ENCODE results near the gene TRIO. TPM values are rescaled to one million over a fixed set of nuclear protein-coding genes. Genes with fewer than 3 reads are reported as not detected.
"Not testable (repeated sequence)": the region's sequence is repeated elsewhere in the genome, so short reads cannot be mapped to it uniquely, and the experiment has no call there.

TRIO gene
- total and polyA plus RNA-seq, 10 of the 15 experiments (the other 5 are each of a cell fraction or from before 2014, with no cell fraction given), result 5.1 to 96.4 (median 44.6) TPM

- intact Hi-C loops (cut with micrococcal nuclease; ENCODE audit: unreplicated experiment) (no loop called here), in situ Hi-C loops (cut with MboI) (no loop called here)
- no peaks in the 10 kb centered on the region; a peak in 1 of 4 replicates for H3K27me3 ChIP-seq (replicated peaks in 1 of 2; ENCODE audit: control insufficient read depth in 2 of 2, insufficient read depth in 2 of 2, low read length in 1 of 2)
- BruUV-seq (replicated peaks), result no TSS peak
- H3K36me3 ChIP-seq (ENCODE audit: control insufficient read depth in 2 of 2, insufficient read depth in 2 of 2, low read length in 1 of 2), result no peaks in the 10 kb centered on the region
- no peak overlapping the region for H2AFZ ChIP-seq (ENCODE audit: control insufficient read depth, low read depth, low read length)
- ChIA-PET POLR2A (no interaction called here), SMC1A (ENCODE audit: uncharacterized antibody, unreplicated experiment) (interaction anchor here (1.7 kb wide), 1 partner anchor 18 kb away, joined by 4 read pairs; no protein-coding TSS in a partner anchor), CTCF (interaction anchor here (1.5 kb wide), 1 partner anchor 97 kb away, joined by 6 read pairs; no protein-coding TSS in a partner anchor), RAD21 (ENCODE audit: unreplicated experiment) (no interaction called here)
- TF ChIP-seq SPI1 (IDR thresholded peaks at IDR 0.05; ENCODE audit: borderline replicate concordance, insufficient read depth, low read depth, low read length) (no peak), POLR2AphosphoS2 (IDR thresholded peaks at IDR 0.05; ENCODE audit: low read depth, low read length) (no peak), PML (IDR thresholded peaks at IDR 0.05; ENCODE audit: low read length) (no peak), IRF4 (IDR thresholded peaks at IDR 0.05; ENCODE audit: low read depth, low read length) (no peak)
- peaks cover 2% of the 10 kb centered on the region; the same call in 1 of the 3 replicates for H3K9me3 ChIP-seq (replicated peaks; ENCODE audit: control insufficient read depth, insufficient read depth, low read length)
- H3K4me1 ChIP-seq (ENCODE audit: control insufficient read depth, insufficient read depth, low read length), result no peaks in the 10 kb centered on the region
- H4K20me1 ChIP-seq (ENCODE audit: control insufficient read depth, insufficient read depth), result no peaks in the 10 kb centered on the region
- H3K9ac ChIP-seq (ENCODE audit: control insufficient read depth, insufficient read depth, low read length), result no peak overlapping the region
- FAIRE-seq (no peak), ATAC-seq (no peak), DNase-seq (ENCODE audit: low read depth, low spot score) (no peak)
- no peak overlapping the region for H3K27ac ChIP-seq (ENCODE audit: control insufficient read depth, insufficient read depth)
- 0% methylated on average over 1 of the region's 1 CpG for WGBS (ENCODE audit: insufficient coverage, insufficient replicate concordance, low lambda C conversion rate, missing lambda C conversion rate)
- no peak overlapping the region for H3K4me3 ChIP-seq
- no peak overlapping the region for H3K4me2 ChIP-seq (ENCODE audit: control insufficient read depth, insufficient read depth)
- no peaks in the 10 kb centered on the region for H3K79me2 ChIP-seq (ENCODE audit: control insufficient read depth, insufficient read depth, low read length)
Measured at GRCh38 chr5:14552017-14552416, 408.9 kb downstream of the TRIO start.

- BruUV-seq (replicated peaks); RAD21 ChIA-PET (ENCODE audit: unreplicated experiment); DNase-seq (ENCODE audit: low read depth, low spot score); intact Hi-C loops (cut with micrococcal nuclease; ENCODE audit: unreplicated experiment); H3K4me2 ChIP-seq (ENCODE audit: control insufficient read depth, insufficient read depth); CTCF ChIA-PET; H3K27ac ChIP-seq (ENCODE audit: control insufficient read depth, insufficient read depth); H3K4me1 ChIP-seq (ENCODE audit: control insufficient read depth, insufficient read depth, low read length); H3K36me3 ChIP-seq (ENCODE audit: control insufficient read depth in 2 of 2, insufficient read depth in 2 of 2, low read length in 1 of 2); in situ Hi-C loops (cut with MboI); H4K20me1 ChIP-seq (ENCODE audit: control insufficient read depth, insufficient read depth); H3K79me2 ChIP-seq (ENCODE audit: control insufficient read depth, insufficient read depth, low read length); SMC1A ChIA-PET (ENCODE audit: uncharacterized antibody, unreplicated experiment); H3K4me3 ChIP-seq; H3K9ac ChIP-seq (ENCODE audit: control insufficient read depth, insufficient read depth, low read length); FAIRE-seq; H2AFZ ChIP-seq (ENCODE audit: control insufficient read depth, low read depth, low read length); POLR2A ChIA-PET; H3K27me3 ChIP-seq (replicated peaks in 1 of 2; ENCODE audit: control insufficient read depth in 2 of 2, insufficient read depth in 2 of 2, low read length in 1 of 2); ATAC-seq; H3K9me3 ChIP-seq (replicated peaks; ENCODE audit: control insufficient read depth, insufficient read depth, low read length): not testable (repeated sequence)
- 0% methylated on average over 3 of the region's 3 CpGs for whole genome bisulfite sequencing (ENCODE audit: insufficient coverage, insufficient replicate concordance, low lambda C conversion rate, missing lambda C conversion rate)
Measured at GRCh38 chr5:14554288-14554687, 411.1 kb downstream of the TRIO start.
